D341Med (cell line): ENCODE measurements around the gene PAPSS2.
"Not testable (repeated sequence)": the region's sequence is repeated elsewhere in the genome, so short reads cannot be mapped to it uniquely, and the experiment has no call there.

Source experiments
- DNase-seq: peaks from one replicate; pipeline ENCODE4 v3.0.0; 2012; ENCODE audit warnings: low spot score

Gene PAPSS2

DNA sequence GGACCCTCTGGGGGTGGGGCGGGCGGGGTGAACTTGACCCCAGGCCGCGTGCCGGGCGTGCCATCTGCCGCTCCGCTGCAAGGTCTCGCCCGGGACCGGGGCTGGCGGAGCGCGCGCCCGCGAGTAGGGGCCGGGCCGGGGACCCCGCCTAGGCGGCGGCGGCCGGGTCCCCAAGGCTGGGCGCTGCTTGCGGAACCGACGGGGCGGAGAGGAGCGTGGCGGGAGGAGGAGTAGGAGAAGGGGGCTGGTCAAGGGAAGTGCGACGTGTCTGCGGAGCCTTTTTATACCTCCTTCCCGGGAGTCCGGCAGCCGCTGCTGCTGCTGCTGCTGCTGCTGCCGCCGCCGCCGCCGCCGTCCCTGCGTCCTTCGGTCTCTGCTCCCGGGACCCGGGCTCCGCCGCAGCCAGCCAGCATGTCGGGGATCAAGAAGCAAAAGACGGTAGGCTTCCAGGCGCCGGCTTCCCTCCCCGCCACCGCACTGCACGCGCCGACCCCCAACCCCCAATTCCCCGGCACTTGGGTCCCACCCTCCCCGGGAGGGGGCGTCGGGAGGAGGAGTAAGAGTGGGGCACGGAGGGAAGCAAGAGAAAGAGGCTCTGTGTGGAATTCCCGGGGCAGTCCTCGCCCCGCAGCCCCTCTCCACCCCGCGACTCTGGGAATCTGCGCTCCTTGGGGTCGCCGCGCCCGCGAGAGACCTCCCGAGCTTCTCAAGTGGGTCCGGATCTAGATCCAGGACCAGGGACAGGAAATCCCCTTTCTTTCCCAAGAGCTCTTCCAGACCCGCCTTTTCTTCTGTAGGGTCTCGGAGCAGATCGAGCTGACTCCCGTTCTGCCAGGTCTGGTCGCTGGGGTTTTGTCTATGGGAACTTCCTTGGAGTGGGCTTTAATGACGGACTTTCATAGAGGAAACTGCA is at the start of gene PAPSS2:
TSS of gene PAPSS2 (plus strand) at position 308 of the 913 bp plus-strand sequence. CDS start at position 412, 104 bp downstream.
- DNase-seq: peak; percentile 60

DNA sequence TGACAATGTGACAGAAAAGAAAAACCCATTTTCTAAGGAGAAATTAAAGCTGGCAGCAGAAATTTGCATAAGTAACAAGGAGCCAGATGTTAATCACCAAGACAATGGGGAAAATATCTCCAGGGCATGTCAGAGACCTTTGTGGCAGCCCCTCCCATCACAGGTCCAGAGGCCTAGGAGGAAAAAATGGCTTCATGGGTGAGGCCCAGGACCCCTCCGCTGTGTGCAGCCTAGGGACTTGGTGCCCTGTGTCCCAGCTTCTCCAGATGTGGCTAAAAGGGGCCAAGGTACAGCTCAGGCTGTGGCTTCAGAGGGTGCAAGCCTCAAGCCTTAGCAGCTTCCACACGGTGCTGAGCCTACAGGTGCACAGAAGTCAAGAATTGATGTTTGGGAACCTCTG is 48.3 kb upstream of the PAPSS2 start:
- not testable (repeated sequence) for DNase-seq

DNA sequence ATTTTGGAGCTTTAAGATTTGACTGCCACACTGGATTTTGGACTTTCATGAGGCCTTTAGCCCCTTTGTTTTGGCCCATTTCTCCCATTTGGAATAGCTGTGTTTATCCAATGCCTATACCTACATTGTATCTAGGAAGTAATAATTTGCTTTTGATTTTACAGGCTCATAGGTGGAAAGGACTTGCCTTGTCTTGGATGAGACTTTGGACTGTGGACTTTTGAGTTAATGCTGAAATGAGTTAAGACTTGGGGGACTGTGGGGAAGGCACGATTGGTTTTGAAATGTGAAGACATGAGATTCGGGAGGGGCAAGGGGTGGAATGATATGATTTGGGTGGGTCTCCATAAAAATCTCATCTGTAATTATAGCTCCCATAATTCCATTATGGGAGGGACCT is 47.6 kb upstream of the PAPSS2 start:
- DNase-seq: no peak

DNA sequence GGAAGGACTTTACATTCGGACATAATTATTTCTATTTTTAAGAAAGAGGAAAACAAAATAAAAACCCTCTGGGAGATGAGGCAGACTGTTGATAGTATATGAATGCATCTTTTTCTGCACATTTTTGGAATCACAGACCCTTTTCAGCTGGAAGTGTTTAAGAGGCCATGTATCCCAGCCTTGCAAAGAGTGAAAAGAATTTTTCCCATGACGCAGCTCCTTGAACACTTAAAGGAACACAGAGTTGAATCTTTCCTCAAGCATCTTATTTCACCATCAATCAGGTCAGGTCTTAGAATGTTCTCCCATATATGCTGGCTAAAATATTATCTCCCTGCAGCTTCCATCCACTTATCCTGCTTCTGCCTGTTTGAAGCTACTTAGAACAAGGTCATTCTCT is 45.9 kb upstream of the PAPSS2 start:
- no peak for DNase-seq

DNA sequence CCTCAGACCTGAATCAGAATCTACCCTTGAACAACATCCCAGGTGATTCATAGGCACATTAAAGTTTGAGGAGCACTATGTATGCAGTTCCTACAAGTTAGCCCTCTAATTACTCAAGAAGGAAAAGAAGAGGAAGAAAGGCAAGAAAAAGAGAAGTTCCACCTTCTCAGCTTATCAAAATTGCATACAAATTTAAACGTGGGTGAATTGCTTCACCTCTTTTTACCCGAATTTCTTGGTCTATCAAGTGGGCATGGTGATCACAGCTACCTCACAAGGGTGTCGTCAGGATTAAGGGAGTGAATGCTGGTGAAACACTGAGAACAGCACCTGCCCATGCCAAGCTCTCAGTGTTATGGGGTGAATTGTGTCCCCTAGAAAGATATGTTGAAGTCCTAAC is 43.8 kb upstream of the PAPSS2 start:
- no peak for DNase-seq

DNA sequence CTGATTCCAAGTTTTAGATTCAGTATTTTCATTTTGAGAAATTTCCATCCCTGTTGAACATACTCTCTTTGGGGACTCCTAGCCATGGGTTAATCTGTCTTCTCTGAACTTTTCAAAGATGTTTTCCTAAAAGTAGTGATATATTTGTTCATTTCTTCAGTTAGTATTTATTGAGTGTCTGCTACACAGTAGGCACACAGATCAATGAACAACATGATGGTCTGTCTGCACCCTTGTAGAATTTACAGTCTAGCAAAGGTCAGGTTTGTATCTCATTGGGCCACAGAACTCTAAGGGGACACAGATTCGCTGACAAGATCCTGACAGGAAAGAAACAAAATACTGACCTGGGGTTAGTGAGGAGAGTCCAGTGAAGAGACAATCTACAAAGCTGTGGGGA is 42.2 kb upstream of the PAPSS2 start:
- DNase-seq: no peak

DNA sequence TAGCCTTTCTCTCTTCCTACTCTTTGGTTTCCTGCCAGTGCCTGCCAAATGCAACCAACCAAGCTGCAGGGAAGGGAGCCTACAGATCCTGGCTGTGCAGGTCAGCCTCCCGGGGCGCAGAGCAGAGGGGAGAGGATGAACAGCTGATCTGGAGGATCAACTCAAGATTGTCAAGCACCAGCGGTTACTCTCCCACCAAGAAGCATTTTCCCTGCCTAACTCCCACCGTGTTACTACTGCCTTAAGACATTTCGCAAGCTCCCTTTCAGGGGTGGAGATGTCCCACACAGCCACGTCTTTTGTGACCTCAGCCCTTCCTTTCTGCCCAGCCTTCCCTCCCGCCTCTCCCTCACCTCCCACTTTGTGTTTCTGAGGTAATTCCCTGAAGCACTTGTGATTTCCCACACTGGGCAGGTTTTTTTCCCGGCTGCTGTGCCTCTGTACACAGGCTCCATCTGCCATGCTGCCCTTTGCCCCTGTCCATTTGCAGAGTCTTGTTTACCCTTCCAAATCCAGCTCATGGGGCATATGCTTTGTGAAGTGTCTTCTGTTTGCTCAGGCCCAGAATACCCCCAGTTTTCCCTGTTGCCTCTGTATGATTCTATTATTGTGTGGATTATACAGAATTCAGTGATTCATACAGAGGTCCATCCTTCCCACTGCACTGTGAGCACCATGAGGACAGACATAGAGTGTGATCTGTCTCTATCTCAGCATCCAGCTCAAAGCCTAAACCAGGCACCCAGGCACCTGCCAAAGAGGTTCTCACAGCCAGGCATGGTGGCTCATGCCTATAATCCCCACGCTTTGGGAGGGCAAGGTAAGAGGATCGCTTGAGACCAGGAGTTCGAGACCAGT is 40.9 kb upstream of the PAPSS2 start:
- DNase-seq: no peak

DNA sequence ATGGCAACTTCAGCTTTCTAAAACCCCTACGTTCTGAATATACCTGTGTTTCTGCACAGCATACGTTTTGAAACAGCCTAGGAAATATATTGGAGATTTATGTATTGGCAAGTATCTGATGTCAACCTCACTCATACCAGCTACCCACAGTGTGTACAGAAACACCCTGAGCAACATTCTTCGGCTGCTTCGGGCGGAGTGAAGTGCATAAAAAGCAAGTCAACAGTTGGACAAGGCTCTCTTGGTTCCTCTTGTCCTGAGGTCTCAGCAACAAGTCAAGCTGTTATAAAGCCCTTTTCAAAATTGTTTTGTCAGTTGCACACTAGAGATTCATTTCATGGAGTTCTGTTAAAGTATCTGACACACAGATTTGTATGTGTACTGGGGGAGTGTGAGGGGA is 40.0 kb upstream of the PAPSS2 start:
- no peak for DNase-seq

DNA sequence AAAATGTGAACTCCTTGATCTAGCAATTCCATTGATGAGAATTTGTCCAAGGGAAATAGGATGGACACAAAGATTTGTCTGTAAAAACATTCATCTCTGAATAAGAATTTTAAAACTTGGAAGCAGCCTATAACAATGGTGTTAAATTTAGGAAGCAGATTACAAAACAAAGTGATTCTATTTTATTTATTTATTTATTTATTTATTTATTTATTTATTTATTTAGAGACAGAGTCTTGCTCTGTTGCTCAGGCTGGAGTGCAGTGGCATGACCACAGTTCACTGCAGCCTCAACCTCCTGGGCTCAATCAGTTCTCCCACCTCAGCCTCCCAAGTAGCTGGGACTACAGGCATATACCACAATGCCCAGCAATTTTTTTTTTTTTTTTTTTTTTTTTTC is 38.2 kb upstream of the PAPSS2 start:
- DNase-seq: not testable (repeated sequence)

DNA sequence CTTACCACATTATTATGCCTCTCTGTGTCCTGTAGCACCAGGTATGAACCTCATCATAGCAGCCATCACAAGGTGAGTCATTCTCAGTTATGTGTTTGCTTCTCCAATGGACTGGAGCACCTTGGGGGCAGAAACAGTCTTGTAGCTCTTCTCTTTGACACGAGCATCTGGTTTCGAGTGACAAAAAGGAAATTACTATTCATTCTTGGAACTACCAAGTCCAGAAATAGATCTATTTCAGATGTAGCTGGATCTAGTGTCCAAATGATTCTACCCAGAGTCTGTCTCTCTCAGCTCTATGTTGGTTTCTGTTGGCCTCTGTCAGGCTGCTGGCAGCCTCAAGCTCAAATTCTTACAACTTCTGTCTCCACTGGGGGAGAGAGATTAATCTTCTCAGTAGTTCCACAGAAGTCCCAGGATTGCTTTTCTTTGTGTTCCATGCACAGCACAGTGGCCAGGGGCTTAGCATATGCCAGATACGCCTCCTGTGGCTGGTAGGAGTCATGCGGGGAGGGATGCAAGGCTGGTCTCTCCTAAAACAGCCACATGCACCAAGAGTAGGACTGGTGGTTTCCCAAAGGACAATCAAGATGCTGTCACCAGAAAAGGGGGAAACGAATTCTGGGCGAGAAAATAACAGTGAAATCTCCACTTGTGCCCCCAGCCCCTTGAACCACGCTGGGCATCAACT is 37.2 kb upstream of the PAPSS2 start:
- no peak for DNase-seq

DNA sequence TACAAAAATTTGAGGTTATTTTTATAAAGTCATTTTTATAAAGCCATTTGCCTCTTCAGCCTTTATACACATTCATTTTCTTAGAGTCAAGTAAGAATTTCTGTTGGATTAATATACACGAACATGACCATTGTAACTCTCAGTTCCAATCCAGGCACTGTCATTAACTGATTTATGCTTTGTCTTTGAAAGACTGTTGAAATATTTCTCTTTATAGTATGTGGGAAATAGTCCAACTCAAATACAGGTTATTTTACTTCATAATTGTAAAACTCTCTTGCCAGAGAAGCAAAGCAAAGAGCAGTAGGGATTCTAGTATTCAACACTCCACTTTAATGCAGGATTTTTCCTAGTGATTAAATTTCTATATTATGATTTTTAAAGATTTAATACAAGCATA is 36.5 kb upstream of the PAPSS2 start:
- DNase-seq: no peak

DNA sequence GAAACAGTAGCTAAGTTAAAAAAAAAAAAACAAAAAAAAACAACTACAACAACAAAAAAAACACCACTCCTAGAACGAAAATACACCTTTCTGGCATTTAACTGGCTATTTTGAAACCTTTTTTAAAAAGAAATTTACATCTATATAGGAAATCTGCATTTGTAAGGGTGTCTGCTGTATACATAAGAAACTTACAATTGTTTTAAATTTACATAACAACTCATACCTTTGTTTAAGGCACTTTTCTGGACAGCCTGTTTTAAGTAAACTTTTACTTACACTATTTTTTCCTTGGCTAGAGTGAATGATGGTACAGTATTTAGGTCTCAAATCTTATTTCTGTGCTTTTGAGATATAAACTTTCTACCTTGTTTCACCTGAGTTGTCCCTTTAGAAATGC is 34.0 kb upstream of the PAPSS2 start:
- no peak for DNase-seq

DNA sequence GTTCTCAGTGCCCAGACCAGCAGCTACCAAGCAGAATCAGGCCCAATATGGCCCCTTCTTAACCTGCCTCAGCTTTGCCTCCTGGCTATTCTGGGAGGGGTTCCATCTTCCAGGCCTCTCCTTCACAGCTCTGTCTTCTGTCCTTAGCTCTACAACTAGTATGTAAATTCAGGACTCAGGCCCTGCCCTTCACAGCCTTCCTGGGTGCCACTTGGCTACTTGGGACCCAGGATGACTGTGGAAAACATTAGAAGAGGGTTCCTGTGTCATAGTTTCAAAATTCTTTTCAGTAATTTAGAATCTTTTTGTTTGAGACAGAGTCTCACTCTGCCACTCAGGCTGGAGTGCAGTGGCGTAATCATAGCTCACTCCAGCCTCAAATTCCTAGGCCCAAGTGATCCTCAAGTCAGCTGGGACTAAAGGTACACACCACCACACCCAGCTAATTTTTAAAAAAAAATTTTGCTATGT is 33.2 kb upstream of the PAPSS2 start:
- no peak for DNase-seq

DNA sequence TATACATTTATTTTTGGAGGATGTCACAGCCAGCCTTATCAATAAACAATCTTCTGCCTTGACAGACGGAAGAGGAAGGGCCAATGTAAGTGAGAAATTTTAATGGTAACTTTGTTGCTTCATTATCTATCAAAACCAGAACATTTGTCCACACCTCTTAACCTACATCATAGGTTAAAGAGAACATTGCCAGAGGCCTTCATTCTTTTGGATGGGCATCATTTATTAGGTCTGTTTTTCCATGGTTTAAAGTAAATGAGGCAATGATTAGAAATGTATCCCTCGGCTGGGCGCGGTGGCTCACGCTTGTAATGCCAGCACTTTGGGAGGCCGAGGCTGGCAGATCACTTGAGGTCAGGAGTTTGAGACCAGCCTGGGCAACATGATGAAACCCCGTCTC is 29.5 kb upstream of the PAPSS2 start:
- no peak for DNase-seq

DNA sequence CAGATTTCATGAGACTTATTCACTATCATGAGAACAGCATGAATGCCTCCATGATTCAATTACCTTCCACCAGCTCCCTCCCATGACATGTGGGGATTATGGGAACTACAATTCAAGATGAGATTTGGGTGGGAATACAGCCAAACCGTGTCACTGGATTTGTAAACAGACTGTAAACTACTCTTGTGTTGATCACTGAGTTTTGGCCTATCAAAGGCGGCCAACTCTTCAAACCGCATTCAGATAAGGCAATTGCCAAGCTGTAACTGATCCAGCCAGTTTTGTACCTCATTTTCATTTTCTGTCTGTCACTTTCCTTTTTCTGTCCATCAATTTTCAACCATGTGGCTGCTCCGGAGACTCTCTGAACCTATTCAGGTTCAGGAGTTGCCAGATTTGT is 27.2 kb upstream of the PAPSS2 start:
- no peak for DNase-seq

DNA sequence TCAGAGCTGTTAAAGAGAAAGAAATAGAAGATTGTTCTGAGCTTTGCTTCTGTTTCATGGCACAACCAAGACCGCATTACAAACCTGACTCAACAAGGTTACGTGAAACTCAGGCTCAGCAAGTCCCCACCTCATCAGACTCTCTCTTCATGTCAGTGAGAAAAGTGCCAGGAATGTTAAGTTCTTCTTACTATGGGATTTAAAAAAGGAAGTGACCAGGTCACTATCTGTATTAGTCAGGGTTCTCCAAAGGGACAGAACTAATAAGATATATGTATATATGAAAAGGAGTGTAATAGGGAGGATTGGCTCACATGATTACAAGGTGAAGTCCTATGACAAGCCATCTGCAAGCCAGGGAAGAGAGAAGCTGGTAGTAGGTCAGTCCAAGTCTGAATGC is 25.4 kb upstream of the PAPSS2 start:
- no peak for DNase-seq

DNA sequence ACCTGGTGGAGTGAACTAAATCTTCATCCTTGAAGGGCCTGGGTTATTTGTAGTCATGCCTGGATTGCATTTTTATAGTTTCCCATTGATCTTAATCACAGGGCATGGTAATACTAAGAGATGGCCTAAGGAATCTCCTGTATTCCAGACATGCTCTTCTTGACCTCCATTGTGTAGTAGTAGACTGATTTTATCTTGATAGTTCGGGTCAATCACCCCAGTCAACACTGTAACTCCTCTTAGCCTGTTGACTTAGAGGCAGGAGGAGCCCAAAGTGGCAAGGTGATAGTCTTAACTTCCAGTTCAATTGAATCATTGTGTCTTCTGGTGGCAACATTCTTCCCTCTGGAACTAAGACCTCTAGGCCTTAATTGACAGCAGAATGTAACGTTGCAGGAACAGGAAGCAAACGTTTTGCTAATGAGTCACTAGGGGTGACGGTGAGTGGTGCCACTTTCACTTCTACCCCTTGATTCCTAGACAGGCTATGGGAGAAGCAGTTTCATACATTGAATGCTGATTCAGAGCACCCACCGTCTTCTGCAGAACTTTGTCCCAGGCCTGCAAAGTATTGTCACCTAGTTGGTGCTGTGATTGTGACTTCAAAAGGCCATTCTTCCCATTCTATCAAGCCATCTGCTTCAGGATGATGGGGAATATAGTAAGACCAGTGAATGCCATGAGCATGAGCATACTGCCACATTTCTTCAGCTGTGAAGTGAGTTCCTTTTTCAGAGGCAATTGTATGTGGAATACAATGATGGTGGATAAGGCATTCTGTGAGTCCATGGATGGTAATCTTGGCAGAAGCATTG is 24.0 kb upstream of the PAPSS2 start:
- DNase-seq: no peak

DNA sequence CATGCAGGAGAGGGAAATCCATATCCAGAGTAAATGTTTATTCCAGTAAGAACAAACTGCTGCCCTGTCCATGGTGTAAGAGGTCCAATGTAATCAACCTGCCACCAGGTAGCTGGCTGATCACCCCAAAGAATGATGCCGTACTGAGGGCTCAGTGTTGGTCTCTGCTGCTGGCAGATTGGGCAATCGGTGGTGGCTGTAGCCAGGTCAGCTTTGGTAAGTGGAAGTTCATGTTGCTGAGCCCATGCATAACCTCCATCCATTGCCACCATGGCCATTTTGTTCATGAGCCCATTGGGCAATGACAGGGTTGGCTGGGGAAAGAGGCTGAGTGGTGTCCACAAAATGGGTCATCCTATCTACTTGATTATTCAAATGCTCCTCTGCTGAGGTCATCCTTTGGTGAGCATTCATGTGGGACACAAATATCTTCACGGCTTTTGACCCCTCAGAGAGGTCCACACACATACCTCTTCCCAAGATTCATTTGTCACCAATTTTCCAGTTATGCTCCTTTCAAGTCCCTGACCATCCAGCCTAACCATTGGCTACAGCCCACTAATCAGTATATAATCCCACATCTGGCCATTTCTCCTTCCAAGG is 23.3 kb upstream of the PAPSS2 start:
- DNase-seq: no peak

DNA sequence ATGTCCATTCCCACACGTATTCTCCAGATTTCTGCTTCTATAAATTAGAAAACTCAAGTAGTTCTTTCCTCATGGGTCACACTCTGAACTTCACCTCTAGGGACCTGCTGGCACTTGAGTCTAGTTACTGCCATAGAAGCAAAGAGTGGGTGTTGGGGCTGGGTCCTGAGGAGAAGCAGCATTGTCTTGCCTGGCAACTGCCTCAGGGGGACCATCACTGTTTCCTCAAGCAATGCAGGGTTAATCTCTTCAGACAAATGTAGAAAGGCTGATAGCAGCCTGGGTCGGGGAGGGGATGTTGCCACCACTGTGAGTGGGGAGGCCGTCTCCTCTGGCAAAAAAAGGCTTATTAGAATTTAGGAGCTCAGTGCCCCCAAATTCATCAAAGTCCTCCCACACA is 20.2 kb upstream of the PAPSS2 start:
- DNase-seq: no peak

DNA sequence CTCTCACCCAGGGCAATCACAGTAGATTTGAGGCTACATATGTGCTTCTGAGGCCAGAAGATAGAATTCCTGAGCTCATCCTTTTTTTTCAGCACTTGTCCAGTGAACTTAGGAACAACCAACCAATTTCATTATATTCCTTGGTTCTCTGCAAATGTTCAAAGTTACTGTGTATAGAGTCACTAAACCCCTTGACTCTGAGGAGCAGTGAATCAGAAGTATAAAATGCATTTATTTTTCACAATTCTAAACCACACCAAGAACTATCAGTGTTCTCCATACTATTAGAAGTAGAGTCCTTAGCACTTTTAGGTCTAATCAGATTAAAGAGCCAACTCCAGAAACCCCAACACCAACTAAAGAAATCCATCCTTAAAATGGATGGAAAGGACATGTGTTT is 19.6 kb upstream of the PAPSS2 start:
- no peak for DNase-seq

DNA sequence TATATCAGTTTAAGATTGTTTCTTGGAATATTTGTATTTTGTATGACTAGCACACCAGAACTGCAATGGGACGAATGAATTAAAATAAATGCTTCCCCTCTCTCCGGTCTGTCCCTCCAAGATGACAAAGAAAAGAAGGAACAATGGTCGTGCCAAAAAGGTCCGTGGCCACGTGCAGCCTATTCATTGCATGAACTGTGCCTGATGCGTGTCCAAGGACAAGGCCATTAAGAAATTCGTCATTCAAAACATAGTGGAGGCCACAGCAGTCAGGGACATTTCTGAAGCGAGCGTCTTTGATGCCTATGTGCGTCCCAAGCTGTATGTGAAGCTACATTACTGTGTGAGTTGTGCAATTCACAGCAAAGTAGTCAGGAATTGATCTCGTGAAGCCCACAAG is 17.2 kb upstream of the PAPSS2 start:
- DNase-seq: no peak
